HG03139 (cell line): ENCODE results near the gene TUBGCP3.
A peak's percentile ranks its signal among the peaks of the same experiment; 100 is the strongest.
"Not testable (repeated sequence)": the region's sequence is repeated elsewhere in the genome, so short reads cannot be mapped to it uniquely, and the experiment has no call there.

Source experiments
- ATAC-seq: cut with Tn5 transposase; IDR thresholded peaks from one replicate; pipeline ENCODE4 v1.9.1; 2021; ENCODE audit not compliant: unreplicated experiment

TUBGCP3 gene, protein sequence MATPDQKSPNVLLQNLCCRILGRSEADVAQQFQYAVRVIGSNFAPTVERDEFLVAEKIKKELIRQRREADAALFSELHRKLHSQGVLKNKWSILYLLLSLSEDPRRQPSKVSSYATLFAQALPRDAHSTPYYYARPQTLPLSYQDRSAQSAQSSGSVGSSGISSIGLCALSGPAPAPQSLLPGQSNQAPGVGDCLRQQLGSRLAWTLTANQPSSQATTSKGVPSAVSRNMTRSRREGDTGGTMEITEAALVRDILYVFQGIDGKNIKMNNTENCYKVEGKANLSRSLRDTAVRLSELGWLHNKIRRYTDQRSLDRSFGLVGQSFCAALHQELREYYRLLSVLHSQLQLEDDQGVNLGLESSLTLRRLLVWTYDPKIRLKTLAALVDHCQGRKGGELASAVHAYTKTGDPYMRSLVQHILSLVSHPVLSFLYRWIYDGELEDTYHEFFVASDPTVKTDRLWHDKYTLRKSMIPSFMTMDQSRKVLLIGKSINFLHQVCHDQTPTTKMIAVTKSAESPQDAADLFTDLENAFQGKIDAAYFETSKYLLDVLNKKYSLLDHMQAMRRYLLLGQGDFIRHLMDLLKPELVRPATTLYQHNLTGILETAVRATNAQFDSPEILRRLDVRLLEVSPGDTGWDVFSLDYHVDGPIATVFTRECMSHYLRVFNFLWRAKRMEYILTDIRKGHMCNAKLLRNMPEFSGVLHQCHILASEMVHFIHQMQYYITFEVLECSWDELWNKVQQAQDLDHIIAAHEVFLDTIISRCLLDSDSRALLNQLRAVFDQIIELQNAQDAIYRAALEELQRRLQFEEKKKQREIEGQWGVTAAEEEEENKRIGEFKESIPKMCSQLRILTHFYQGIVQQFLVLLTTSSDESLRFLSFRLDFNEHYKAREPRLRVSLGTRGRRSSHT

DNA sequence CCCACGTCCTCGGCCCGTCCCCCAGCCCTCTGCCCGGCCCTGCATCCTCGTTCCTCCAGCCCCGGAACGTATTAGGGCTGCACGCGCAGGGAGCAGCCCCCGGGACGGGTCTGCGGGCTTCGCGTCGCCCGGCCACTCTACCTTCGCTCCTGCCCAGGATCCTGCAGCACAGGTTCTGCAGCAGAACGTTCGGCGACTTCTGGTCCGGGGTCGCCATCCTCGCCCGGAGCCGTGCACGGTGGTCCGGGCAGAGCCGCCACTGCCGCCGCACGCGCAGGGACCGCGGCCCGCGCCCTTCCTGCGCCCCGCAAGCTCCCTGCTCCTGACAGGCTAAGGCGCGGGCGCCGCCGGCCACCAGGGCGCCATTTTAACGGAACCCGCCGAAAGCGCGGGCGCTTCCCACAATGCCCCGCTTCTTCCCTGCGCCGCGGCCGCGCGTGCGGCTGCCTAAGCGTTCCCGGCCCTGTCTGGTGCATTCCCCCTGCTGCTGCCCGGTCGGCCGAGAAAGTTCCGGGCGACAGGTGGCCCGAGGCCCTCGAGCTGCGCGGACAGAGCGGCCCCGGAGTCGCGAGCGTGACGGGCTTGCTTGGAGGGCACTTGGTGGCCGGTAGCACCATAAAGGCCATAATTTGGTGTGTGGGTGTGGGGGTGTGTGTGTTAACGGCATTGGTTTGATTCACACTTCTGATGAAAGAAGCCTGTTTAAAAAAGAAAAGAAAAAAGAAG lies at the start of gene TUBGCP3:
TUBGCP3 (minus strand) TSS at position 390 of the 726 bp plus-strand sequence; CDS start at position 217, 173 bp downstream.
- ATAC-seq, result peak; percentile 69

DNA sequence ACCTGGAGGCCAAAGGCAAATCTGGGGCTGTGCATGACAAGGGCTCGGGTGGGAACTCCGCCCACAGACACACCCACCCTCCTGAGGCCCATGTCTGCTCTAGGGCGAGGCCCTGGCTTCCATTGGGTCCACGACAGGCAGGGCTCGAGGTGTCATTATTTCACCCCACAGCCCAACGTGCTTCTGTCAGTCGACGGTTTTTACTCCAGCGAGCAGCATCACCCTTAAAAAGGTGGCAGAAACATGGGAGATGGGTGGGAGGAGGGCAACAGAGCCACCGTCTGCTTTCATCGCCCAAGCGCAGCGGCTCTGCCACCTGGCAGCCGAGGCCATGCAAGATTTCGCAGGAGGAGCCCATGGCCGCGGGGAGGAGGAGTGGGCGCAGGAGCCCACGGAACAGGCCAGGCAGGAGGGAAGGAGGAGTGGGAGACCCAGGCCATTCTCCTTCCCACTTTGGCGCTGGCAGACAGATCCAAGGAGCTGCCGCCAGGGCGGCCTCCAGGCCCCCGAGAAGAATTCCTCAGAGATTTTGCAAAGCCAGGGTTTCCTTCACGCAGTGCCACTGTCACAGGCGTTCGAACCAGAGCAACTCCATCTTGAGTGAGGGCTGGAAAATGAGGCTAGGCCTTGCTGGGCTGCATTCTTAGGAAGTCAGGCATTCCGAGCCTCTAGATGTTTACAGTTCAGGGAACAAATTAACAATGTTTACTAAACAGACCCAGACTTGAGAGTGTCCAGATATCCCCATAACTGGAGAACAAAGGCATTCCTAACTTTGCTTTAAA lies 49.3 kb upstream of the TUBGCP3 start:
- ATAC-seq, result no peak

DNA sequence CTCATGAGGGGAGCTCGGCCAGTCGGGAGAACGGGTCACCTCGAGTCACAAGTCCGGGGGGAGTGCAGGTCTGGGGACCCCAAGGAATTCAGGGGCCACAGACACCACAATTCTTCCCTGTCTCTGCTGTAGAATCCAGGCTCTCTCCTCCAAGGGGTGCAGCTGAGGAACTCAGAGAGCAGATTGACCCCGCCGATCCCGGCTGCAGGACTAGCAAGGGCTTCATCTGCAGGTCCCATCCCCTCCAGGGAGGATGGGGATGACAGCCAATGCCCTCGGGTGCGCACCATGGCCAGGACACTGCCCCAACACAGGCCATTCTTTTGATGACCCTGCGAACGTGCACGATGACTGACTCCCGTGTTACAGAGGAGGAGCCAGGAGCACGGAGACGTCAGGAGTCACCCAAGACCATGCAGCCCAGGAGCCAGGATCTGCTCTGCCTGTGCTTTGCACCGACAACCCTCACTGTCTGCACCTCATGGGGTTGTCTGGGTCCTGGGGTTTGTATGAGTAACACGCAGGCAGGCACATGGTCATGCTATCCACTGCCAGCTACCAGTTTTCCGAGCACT lies 48.5 kb upstream of the TUBGCP3 start:
- ATAC-seq, result no peak

DNA sequence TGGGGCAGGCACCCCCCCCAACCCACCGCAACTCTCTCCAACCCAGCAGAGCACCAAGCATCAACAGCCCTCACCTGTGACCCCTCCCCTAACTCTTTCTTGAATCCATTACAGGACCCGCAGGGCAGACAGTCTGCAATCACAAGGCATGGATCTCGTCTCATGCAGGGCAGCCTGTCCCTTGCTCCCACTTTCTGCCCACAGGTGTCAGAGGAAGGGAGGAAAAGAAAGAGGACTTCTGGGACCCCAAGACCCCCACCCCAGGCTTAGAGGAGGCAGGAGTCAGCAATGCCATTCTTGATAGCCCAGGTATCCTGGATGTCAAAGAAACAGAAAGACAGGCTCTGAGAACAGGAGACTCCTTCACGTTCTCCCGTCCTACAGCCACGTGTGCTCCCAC lies 47.4 kb upstream of the TUBGCP3 start:
- no peak for ATAC-seq

DNA sequence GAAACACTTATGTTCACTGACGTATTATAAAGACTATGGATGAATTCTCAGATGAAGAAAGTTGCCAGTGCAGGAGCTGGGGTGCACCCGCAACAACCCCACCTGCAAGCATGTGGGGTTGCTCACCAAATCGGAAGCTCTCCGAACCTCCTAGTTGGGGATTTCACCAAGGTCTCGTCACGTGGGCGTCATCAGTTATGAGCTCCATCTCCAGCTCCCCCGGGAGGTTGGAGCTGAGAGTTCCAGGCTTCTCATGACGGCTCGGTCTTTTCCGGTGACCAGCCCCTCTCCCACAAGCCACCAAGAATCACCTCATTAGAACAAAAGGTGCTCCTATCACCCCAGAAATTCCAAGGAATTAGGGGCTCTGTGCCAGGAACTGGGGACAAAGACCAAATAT lies 46.1 kb upstream of the TUBGCP3 start:
- ATAC-seq, result no peak

DNA sequence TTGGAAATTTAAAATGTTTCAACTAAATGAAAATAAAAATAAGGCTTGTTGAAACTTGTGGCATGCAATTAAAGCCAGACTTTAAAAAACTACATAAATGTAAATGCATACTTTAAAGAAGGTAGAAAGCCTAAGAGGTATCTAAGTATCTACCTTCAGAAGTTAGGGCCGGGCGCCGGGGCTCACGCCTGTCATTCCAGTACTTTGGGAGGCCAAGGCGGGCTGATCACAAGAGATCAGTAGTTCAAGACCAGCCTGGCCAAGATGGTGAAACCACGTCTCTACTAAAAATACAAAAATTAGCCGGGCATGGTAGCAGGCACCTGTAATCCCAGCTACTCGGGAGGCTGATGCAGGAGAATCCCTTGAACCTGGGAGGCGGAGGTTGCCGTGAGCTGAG lies 42.3 kb upstream of the TUBGCP3 start:
- ATAC-seq, result not testable (repeated sequence)

DNA sequence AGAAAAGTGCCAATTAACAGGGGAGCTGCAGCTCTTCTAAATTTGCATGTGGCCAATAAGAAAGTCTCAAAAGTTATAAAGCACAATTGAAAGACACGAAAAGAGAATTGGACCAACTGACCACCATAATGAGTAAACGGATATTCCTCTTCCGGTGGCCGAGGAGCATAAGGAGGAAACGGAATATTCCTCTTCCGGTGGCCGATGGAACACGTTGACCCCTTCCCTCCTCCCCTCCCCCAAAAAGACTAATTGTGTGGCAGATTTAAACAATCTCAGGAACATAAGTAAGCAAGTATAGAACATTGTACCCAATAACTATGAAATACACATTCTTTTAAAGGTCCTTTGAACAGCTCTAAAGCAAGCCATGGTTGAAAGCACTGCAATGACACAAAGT lies 41.2 kb upstream of the TUBGCP3 start:
- ATAC-seq, result no peak

DNA sequence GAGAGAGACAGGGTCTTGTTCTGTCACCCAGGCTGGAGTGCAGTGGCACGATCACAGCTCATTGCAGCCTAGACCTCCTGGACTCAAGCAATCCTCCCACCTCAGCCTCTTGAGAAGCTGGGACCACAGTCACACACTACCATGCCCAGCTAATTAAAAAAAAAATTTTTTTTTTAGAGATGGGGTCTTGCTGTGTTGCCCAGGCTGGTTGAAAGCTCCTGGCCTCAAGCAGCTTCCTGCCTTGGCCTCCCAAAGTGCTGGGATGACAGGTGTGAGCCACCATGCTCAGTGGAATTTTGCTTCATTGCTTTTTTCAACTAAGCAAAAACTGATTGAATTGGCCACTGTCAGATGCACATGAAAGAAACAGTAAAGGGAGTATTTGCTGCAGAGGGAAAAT lies 39.7 kb upstream of the TUBGCP3 start:
- ATAC-seq, result not testable (repeated sequence)

DNA sequence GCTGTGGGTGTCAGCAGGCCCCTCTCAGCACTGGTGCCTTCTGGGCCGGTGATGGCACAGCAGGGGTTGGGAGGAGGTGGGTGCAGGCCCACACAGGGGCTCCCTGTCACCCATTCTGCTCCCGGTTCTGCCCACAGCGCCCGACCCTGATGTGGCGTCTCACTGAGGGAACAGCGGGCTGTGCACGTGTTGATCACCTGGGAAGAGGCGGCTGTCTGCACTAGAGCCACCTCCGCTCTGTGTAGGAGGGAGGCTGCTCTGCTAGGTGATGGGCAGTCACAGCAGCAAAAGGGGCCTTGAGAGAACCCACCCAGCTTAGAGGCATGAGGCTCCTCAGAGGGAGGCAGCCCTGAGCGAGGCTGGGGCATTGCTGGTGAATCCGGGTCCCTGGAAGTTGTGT lies 39.2 kb upstream of the TUBGCP3 start:
- no peak for ATAC-seq

DNA sequence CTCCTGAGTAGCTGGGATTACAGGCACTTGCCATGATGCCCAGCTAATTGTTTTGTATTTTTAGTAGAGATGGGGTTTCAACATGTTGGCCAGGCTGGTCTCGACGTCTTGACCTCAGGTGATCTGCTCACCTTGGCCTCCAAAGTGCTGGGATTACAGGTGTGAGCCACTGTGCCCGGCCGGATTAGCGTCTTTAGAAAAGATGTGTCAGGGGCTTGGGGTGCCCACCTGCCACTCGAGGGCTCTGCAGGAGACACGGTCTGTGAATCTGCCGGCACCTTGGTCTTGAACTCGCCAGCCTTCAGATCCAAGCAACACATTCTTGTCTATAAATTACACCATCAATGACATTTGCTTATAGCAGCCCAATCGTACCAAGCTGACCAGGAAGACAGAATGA lies 38.8 kb upstream of the TUBGCP3 start:
- no peak for ATAC-seq

DNA sequence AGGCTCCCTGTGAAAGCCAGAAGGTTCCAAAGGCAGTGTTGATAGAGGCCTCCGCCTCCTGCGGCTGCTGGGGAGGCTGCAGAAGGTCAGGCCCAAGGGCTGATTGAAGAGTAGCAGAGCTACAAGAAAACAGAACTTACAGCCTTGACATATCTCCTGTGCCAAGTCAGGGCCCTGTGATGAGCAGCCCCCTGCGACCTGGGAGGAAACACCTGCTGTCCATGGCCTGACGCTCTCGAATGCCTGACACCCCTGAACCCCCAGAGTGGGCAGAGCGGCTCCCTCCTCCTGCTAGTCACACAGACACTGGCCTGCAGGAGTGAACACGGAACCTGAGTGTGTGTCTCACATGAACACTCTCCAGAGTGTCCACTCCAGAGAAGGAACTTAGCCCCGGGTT lies 38.2 kb upstream of the TUBGCP3 start:
- ATAC-seq, result no peak

DNA sequence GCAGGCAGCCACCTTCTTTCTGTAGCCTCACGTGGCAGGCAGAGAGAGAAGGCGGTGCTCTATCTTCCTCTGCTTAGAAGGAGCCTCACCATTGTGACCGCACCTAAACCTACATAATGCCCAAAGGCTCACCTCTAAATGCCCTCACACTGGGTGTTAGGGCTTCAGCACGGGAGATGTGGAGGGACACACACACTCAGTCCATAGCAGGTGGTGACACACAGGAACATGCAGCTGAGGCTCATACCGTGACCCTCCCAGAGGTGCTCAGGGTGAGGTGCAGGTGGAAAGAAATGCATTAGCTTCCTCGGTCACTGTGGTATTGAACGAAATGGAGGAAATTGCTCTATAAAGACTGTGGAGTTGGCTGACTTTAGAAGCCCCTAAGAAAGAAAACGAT lies 37.7 kb upstream of the TUBGCP3 start:
- ATAC-seq, result no peak

DNA sequence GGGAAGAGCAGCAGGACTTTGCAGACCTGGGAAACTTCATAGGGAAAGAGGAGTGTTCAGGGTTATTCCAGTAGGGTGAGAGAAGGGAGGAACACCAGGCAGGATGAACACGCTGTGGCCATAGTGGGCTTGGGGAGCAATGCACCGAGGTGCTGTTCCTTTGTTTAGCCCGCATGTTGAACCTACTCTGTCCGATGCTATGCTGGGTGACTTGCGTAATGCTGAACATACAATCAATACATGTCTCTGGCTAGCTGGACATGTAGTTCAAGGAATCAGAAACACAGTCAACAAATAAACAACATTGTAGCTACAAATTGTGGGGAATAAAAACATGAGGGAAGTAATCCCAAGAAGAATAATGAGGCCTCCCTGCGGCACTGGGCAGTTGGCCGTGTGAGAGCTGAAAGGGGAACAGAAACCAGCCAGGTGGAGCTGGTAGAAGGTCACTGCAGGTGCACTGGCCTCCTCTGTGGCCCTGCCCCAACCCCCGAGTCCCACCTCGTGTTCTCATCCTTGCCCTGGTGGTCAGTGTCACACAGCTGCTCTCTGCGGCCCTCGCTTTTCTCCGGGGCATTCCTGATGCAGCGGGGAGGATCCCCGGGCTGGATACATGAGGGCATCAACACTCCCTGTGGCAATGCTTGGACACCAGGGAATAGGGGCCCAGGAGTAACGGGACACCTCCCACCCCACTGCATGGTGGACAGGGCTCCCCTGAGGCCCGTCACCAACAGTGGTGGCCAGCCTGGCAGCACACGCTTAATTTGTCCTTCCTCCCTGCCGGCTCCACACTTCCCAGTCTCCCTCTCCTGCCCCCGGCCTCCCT lies 36.9 kb upstream of the TUBGCP3 start:
- no peak for ATAC-seq

DNA sequence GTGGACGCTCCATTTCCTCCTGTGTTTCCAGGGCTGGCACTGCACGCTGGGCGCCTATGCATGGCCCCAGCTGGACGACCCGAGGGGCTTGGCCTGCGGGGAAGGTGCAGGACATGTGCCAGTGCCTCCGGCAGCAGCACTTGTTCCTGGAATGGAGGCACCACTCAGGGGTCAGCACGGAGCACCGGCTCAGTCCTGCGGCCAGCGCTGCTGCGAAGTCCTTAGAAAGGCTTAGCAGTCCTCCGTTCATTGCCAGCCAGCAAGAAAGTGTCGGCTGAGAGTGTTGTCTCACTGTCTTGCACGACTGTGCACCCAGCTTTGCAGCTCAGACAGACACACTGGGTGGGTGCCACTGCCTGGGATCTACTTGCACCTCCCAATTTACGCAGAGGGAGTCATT lies 36.1 kb upstream of the TUBGCP3 start:
- ATAC-seq, result no peak

DNA sequence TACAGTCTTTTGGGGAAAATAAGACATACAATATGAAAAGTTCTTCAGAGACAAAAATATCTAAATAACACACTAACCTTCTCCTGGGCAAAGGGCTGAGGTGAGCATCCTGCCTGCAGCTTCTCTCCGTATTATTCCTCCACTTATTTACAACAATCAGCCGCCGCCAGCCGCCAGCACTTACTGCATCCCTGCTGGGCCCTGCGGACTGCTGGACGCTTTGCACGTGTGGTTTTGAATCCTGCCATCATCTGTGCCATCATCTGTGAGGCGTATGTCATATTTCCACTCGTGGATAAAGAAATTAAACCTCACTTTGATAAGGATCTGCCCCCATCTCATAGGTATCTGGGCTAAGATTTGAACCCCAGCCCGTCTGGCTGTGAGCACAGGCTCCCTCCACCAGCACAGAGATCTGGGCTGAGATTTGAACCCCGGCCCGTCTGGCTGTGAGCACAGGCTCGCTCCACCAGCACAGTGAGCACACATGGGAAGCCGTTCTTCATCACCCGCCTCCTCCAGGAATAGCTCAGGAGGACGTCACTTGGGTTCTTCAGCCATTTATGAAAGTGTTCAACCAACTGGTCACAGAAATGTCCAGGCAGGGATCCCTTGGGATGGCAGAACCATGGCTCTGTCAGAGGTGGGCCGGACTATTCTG lies 35.2 kb upstream of the TUBGCP3 start:
- no peak for ATAC-seq

DNA sequence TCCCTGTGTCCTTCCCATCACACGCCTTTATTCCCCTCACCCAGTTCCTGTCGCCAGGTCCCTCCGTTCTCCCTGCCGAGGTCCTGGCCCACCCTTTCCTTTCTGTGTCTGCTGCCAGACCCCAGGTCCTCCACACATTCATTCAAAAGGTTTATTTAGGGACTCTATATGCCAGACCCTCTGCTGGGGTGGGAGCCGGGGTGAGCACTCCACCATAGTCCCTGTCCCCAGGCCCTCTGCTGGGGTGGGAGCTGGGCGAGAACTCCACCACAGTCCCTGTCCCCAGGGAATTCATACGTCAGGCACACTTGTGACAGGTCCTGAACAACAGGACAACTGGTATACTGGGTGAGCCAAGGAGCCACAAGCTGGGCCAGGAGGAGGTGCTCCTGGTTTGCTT lies 34.4 kb upstream of the TUBGCP3 start:
- no peak for ATAC-seq

DNA sequence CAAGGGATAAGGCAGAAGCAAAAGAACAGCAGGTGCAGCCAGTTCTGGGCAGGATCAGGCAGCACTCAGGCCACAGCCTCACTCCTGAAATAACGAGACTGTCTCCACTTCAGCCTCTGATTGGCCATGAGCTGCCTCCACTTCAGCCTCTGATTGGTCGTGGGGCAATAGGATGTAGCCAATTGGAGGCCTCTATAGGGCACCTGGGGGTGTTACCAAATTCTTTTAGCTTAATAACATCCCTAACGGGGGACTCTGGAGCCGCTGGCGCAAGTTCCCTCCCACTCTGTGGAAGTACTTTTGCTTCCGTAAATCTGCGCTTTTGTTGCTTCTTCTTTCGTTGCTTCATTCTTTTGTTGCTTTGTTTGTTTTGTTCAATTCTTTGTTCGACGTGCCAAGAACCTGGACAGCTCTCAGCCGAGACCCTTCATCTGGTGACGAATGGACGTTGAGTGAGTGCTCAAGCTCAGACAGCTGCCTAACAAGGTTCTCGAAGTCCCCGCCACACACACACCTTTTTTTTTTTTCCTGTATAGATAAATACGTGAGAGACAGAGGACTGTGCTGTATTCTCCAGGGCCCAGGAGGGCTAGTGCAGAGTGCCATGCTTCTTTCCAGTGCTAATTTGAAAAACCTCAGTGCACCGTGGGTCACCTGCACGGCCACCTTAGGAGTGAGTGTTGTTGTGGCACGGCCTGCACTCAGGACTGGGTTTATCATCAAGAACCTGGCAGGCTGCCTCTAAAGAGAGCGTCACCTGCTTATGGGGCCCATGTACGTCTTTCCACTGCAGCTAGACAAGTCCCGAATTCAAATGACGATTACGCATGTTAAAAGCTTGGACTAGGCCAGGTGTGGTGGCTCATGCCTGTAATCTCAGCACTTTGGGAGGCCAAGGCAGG lies 32.0 kb upstream of the TUBGCP3 start:
- ATAC-seq, result no peak

DNA sequence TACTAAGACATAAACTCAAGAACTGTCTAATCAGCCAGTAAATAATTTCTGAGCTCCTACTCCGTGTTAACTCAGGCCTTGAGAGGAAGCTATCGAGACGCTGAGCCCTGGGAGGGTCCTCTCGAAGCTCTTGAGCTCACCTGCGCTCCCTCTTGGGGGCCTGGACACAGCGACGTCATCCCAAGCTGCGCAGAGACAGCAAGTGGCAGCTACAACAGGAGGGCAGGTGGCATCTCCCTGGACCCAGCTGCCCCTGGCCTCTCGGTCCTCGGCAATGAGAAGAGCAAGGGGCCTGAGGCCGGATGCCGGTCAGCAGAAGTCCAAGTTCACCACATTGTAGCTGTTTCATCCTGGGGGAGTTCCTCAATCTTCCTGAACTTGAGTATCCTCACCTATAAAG lies 30.5 kb upstream of the TUBGCP3 start:
- ATAC-seq, result no peak
